Measurements from ENCODE around the gene PLXND1.
"Not testable (repeated sequence)": the region's sequence is repeated elsewhere in the genome, so short reads cannot be mapped to it uniquely, and the experiment has no call there.

The PLXND1 gene

GRCh38 chr3:129614435-129614834, 8.0 kb upstream of the PLXND1 start:
- H3K4me3 ChIP-seq (ENCODE audit: control insufficient read depth, low read depth, low read length): no peak overlapping the region
- no peak for DNase-seq (ENCODE audit: low read depth)
- no peak for TF ChIP-seq CTCF (IDR thresholded peaks at IDR 0.05; ENCODE audit: control insufficient read depth, insufficient read depth, low read depth, low read length, missing control alignments)

- no peak overlapping the region for H3K4me3 ChIP-seq (ENCODE audit: control insufficient read depth, low read depth, low read length)
- TF ChIP-seq CTCF (IDR thresholded peaks at IDR 0.05; ENCODE audit: control insufficient read depth, insufficient read depth, low read depth, low read length, missing control alignments): no peak
Measured at GRCh38 chr3:129613367-129613740, 6.9 kb upstream of the PLXND1 start.

GRCh38 chr3:129612534-129613366, 6.3 kb upstream of the PLXND1 start:
- no peak overlapping the region for H3K4me3 ChIP-seq (ENCODE audit: control insufficient read depth, low read depth, low read length)
- DNase-seq (ENCODE audit: low read depth): no peak

More at GRCh38 chr3:129613367-129613740, 6.9 kb upstream of the PLXND1 start:
- DNase-seq (ENCODE audit: low read depth): no peak

GRCh38 chr3:129611812-129612533, 5.5 kb upstream of the PLXND1 start:
- no peak for DNase-seq (ENCODE audit: low read depth)
- TF ChIP-seq CTCF (IDR thresholded peaks at IDR 0.05; ENCODE audit: control insufficient read depth, insufficient read depth, low read depth, low read length, missing control alignments): peak; percentile 10
- no peak overlapping the region for H3K4me3 ChIP-seq (ENCODE audit: control insufficient read depth, low read depth, low read length)

More at GRCh38 chr3:129612534-129613366, 6.3 kb upstream of the PLXND1 start:
- no peak for TF ChIP-seq CTCF (IDR thresholded peaks at IDR 0.05; ENCODE audit: control insufficient read depth, insufficient read depth, low read depth, low read length, missing control alignments)

GRCh38 chr3:129611446-129611800, 4.9 kb upstream of the PLXND1 start:
- no peak for DNase-seq (ENCODE audit: low read depth)
- H3K4me3 ChIP-seq (ENCODE audit: control insufficient read depth, low read depth, low read length): no peak overlapping the region
- no peak for TF ChIP-seq CTCF (IDR thresholded peaks at IDR 0.05; ENCODE audit: control insufficient read depth, insufficient read depth, low read depth, low read length, missing control alignments)

- DNase-seq (ENCODE audit: low read depth); H3K4me3 ChIP-seq (ENCODE audit: control insufficient read depth, low read depth, low read length): not testable (repeated sequence)
Measured at GRCh38 chr3:129610794-129611445, 4.4 kb upstream of the PLXND1 start.

GRCh38 chr3:129610276-129610675, 3.8 kb upstream of the PLXND1 start:
- no peak for TF ChIP-seq CTCF (IDR thresholded peaks at IDR 0.05; ENCODE audit: control insufficient read depth, insufficient read depth, low read depth, low read length, missing control alignments)
- no peak overlapping the region for H3K4me3 ChIP-seq (ENCODE audit: control insufficient read depth, low read depth, low read length)
- no peak for DNase-seq (ENCODE audit: low read depth)
